HG03521 (cell line): ENCODE results near the gene IFITM10.
"Not testable (repeated sequence)": the region's sequence is repeated elsewhere in the genome, so short reads cannot be mapped to it uniquely, and the experiment has no call there.

Experiments
- ATAC-seq: cut with Tn5 transposase; IDR thresholded peaks from one replicate; pipeline ENCODE4 v1.9.1; 2021; ENCODE audit warnings: mild to moderate bottlenecking, moderate library complexity; ENCODE audit not compliant: unreplicated experiment

IFITM10 gene

DNA sequence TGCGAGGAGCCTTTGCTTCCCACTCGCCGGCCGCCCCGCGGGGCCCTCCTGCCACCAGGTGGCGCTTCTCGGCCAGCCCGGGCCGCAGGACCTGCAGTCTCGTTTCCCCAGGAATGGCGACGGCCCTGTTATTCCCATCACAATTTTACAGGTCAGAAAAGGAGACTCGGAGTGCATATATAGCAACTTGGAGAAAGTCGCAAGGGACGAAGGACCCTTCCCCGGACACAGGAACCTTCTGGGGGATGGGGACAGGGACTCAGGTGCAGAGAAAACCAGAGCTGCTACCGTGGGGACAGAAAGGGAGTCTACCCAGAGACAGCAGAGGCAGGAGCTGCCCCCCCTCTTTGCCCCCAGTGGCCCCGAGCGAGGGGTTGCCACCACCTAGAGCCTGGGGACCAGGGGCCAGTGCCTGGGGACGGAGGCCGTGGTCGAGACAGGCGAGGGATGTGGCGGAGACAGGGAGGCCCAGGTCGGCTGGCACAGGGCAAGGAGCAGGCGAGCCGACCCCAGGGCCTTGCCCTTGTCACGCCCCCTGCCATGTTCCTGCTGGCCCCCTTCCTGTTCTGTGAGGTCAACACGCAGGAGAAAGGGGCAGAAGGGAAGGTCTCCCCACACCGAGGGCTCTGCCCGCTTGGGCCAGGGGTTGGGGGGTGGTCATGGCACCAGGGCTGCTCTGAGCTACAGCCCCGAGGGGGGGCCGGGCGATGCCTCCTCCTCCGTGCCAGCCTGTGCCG is 56.9 kb downstream of the IFITM10 start:
- no peak for ATAC-seq

GRCh38 chr11:1692708-1693326 is 57.6 kb downstream of the IFITM10 start:
- ATAC-seq = no peak

GRCh38 chr11:1691878-1692707 is 58.3 kb downstream of the IFITM10 start:
- ATAC-seq = no peak

DNA sequence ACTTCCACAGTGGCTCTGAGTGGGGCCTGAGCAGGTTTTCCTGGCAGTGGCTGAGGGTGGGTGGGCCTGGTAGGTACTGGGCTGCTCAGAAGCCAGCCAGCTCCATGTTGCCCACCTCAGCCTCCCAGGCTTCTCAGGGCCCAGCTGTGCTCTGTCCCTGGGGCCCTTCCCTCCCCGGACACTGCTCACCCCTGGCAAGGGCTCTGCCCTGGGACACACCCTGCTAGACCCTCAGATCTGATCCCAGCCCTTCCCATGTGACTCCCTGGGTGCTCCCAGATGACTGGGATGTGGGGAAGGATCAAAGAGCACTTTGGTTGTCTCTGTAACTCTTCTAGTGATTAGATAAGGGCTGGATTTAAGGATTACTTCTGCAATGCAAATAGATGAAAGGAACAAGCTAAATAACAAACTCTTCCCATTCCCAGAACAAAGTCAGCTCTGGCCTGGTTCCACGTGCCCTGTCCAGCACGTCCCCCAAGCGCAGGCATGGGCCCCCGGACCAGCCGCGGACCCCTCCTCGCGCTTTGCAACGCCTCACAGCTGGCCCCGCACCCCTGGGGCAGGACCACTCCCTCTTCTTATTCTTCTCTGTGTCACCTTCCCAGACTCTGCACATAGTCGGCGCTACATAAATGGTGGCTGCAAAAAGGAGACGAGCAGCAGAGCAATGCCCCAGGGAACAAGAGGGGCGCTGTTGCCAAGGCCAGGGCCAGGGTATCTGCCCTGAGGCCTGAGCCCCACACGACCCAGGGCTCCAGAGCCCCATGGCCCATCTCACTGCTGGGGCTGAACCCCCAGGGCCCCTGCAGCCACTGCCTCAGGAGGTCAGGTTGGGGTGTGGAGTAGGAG is 59.1 kb downstream of the IFITM10 start:
- no peak for ATAC-seq

GRCh38 chr11:1690167-1691025 is 60.0 kb downstream of the IFITM10 start:
- no peak for ATAC-seq

DNA sequence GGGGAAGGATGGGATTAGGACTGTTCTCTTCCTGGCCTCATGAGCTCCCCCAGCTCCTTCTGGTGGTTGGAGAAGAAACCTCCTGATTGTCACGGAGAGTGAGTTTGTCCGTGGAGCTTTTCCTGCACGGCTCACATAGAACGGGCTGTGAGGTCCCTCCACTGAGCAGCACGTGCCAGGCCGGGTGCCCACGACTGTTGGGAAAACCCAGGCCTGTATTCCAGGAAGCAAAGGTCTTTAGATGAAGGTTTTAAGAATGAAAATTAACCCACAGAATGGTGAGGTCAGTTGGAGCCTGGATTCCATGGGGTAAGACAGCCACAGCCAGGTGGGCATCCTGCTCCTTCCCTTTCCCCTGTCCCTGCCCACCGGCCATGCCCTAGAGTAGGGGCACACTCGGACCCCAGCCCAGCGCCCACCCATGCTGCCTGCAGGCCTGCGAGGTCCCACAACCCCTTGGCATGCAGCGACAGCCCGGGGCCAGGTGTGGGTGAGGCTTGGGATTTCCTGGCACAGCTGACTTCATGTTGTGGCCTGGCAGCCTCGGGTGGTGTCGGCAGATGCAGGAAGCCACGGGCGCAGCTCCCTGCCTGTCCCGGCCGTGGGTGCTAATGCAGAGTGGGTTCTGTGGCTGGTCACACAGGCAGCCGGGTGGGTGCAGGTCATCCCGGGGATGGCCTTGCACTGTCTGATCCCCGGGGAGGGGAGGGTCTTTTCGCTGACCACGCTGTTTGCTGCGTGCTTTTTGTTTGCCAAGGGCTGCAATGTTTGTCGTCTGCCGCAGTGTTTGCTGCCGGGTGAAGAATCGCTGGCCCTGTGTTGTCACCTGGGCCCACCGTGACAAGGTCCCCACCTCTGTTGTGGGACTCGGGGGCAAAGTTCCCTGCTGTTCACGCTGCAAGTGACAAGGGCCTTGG is 60.9 kb downstream of the IFITM10 start:
- not testable (repeated sequence) for ATAC-seq

DNA sequence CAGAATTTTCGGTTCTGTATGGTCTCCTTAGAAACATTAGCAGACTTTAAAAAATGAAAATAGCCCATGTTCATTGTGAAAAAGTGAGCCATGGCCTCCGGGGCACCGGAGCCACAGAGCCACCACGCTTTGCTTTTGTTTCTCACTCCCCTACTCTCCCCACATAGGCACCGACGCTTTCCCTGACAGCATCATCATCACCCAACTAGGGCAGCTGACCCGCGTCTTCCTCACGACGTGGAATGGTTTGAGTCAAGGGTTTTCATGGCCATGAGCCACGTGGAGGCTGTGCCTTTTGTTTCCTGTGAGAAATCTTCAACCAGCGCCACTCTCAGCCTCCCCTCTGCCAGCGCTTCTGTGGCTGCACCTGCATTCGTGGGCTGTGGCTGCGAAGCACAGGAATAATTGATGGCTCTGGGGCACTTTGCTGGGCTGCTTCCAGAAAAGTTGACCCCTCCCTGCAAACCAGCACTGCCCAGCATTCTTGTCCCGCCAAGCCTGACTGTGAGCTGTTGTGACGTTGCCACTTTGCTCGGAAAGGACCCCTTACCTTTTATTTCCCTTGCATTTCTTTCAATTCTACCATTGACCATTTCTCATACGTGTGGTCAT is 62.0 kb downstream of the IFITM10 start:
- ATAC-seq = not testable (repeated sequence)

DNA sequence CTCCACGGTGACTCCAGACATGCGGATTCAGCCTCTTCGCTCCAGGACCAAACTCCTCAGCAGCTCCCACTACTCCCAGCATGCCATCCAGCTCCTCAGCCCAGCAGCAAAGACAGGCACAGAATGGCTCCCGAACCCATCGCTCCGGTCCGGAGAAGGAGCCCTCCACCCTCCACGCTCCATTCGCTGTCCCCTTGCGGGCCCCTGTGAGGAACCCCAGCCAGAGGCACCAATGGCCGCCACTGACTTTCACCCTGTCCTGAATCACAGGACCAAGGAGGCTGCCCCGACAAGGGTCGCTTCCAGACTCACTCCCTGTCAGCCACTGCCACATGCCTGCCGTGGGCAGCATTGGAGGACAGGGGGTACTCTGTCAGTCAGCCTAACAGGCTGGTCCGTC is 64.2 kb downstream of the IFITM10 start:
- ATAC-seq = not testable (repeated sequence)

- not testable (repeated sequence) for ATAC-seq
Measured at GRCh38 chr11:1684886-1685874, 65.2 kb downstream of the IFITM10 start.

- ATAC-seq = not testable (repeated sequence)
Measured at GRCh38 chr11:1683904-1684572, 66.4 kb downstream of the IFITM10 start.

DNA sequence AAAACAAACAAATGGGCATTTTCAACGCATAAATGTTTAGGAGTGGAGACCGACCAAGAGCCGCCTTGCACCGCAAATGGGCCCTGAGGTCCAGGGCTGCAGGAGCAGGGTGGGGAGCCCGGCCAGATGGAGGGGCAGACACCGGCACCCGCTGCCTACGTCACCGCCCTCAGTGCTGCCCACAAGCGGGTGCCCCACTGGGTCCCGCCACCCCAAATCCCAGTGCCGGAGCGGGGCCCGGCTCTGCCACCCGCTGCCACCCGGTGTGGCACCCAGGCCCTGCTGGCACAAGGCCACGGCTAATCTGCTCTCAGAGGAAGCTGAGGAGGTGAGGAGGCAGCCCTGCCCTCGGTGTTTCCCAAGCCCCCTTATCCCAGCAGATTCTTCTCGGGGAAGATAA is 67.2 kb downstream of the IFITM10 start:
- ATAC-seq = not testable (repeated sequence)
